ENCODE results near the gene CELF1.

- TF ChIP-seq, protein P1, sequence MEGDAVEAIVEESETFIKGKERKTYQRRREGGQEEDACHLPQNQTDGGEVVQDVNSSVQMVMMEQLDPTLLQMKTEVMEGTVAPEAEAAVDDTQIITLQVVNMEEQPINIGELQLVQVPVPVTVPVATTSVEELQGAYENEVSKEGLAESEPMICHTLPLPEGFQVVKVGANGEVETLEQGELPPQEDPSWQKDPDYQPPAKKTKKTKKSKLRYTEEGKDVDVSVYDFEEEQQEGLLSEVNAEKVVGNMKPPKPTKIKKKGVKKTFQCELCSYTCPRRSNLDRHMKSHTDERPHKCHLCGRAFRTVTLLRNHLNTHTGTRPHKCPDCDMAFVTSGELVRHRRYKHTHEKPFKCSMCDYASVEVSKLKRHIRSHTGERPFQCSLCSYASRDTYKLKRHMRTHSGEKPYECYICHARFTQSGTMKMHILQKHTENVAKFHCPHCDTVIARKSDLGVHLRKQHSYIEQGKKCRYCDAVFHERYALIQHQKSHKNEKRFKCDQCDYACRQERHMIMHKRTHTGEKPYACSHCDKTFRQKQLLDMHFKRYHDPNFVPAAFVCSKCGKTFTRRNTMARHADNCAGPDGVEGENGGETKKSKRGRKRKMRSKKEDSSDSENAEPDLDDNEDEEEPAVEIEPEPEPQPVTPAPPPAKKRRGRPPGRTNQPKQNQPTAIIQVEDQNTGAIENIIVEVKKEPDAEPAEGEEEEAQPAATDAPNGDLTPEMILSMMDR (IDR thresholded peaks at IDR 0.05): no peak
- TF ChIP-seq EP300 (IDR thresholded peaks at IDR 0.05) (no peak), POLR2AphosphoS5 (IDR thresholded peaks at IDR 0.05) (no peak)
These were observed 74.1 kb downstream of the CELF1 start for GRCh38 chr11:47478651-47479329.

Data from esophagus muscularis mucosa (tissue), 4 donors.